ENCODE data around the gene NPPA.

Gene NPPA

GRCh38 chr1:11874624-11875023 lies 27.0 kb upstream of the NPPA start:
- no peak overlapping the region for H3K27ac ChIP-seq (ENCODE audit: insufficient read depth, low read length, poor library complexity, severe bottlenecking)
- no peaks in the 10 kb centered on the region for H3K9me3 ChIP-seq (ENCODE audit: control insufficient read depth, low read length)
- DNase-seq, result no peak
- H3K4me1 ChIP-seq (ENCODE audit: control insufficient read depth, insufficient read depth, low read length, poor library complexity, severe bottlenecking), result no peaks in the 10 kb centered on the region
- no peaks in the 10 kb centered on the region for H3K36me3 ChIP-seq (ENCODE audit: control insufficient read depth, insufficient read depth, low read length)
- no peaks in the 10 kb centered on the region for H3K27me3 ChIP-seq (replicated peaks; ENCODE audit: control insufficient read depth, insufficient read depth, low read length, poor library complexity, severe bottlenecking)
- H3K4me3 ChIP-seq (ENCODE audit: insufficient read depth, low read depth, low read length, poor library complexity, severe bottlenecking), result no peak overlapping the region

GRCh38 chr1:11874258-11874562 lies 26.6 kb upstream of the NPPA start:
- Histone ChIP-seq H3K4me3 (ENCODE audit: insufficient read depth, low read depth, low read length, poor library complexity, severe bottlenecking) (no peak overlapping the region), H3K27ac (ENCODE audit: insufficient read depth, low read length, poor library complexity, severe bottlenecking) (no peak overlapping the region), H3K27me3 (replicated peaks; ENCODE audit: control insufficient read depth, insufficient read depth, low read length, poor library complexity, severe bottlenecking) (no peaks in the 10 kb centered on the region), H3K4me1 (ENCODE audit: control insufficient read depth, insufficient read depth, low read length, poor library complexity, severe bottlenecking) (no peaks in the 10 kb centered on the region), H3K9me3 (ENCODE audit: control insufficient read depth, low read length) (no peaks in the 10 kb centered on the region), H3K36me3 (ENCODE audit: control insufficient read depth, insufficient read depth, low read length) (no peaks in the 10 kb centered on the region)
- no peak for DNase-seq

GRCh38 chr1:11873395-11874257 lies 26.0 kb upstream of the NPPA start:
- Histone ChIP-seq H3K4me1 (ENCODE audit: control insufficient read depth, insufficient read depth, low read length, poor library complexity, severe bottlenecking) (no peaks in the 10 kb centered on the region), H3K27me3 (replicated peaks; ENCODE audit: control insufficient read depth, insufficient read depth, low read length, poor library complexity, severe bottlenecking) (no peaks in the 10 kb centered on the region), H3K27ac (ENCODE audit: insufficient read depth, low read length, poor library complexity, severe bottlenecking) (no peak overlapping the region), H3K36me3 (ENCODE audit: control insufficient read depth, insufficient read depth, low read length) (no peaks in the 10 kb centered on the region), H3K4me3 (ENCODE audit: insufficient read depth, low read depth, low read length, poor library complexity, severe bottlenecking) (no peak overlapping the region), H3K9me3 (ENCODE audit: control insufficient read depth, low read length) (no peaks in the 10 kb centered on the region)
- DNase-seq, result no peak

- H3K4me3 ChIP-seq (ENCODE audit: insufficient read depth, low read depth, low read length, poor library complexity, severe bottlenecking), result no peak overlapping the region
Observed at GRCh38 chr1:11872545-11872944, 25.0 kb upstream of the NPPA start.

GRCh38 chr1:11869650-11870207 lies 22.1 kb upstream of the NPPA start:
- Histone ChIP-seq H3K9me3 (ENCODE audit: control insufficient read depth, low read length) (no peaks in the 10 kb centered on the region), H3K36me3 (ENCODE audit: control insufficient read depth, insufficient read depth, low read length) (no peaks in the 10 kb centered on the region), H3K27me3 (replicated peaks; ENCODE audit: control insufficient read depth, insufficient read depth, low read length, poor library complexity, severe bottlenecking) (no peaks in the 10 kb centered on the region), H3K4me1 (ENCODE audit: control insufficient read depth, insufficient read depth, low read length, poor library complexity, severe bottlenecking) (no peaks in the 10 kb centered on the region), H3K4me3 (ENCODE audit: insufficient read depth, low read depth, low read length, poor library complexity, severe bottlenecking) (no peak overlapping the region), H3K27ac (ENCODE audit: insufficient read depth, low read length, poor library complexity, severe bottlenecking) (no peak overlapping the region)
- DNase-seq, result no peak

More at GRCh38 chr1:11872545-11872944, 25.0 kb upstream of the NPPA start:
- H3K9me3 ChIP-seq (ENCODE audit: control insufficient read depth, low read length), result no peaks in the 10 kb centered on the region
- H3K27me3 ChIP-seq (replicated peaks; ENCODE audit: control insufficient read depth, insufficient read depth, low read length, poor library complexity, severe bottlenecking), result no peaks in the 10 kb centered on the region
- H3K36me3 ChIP-seq (ENCODE audit: control insufficient read depth, insufficient read depth, low read length), result no peaks in the 10 kb centered on the region
- no peak overlapping the region for H3K27ac ChIP-seq (ENCODE audit: insufficient read depth, low read length, poor library complexity, severe bottlenecking)
- H3K4me1 ChIP-seq (ENCODE audit: control insufficient read depth, insufficient read depth, low read length, poor library complexity, severe bottlenecking), result no peaks in the 10 kb centered on the region
- no peak for DNase-seq

GRCh38 chr1:11869104-11869503 lies 21.5 kb upstream of the NPPA start:
- no peak for DNase-seq
- Histone ChIP-seq H3K4me1 (ENCODE audit: control insufficient read depth, insufficient read depth, low read length, poor library complexity, severe bottlenecking) (no peaks in the 10 kb centered on the region), H3K27me3 (replicated peaks; ENCODE audit: control insufficient read depth, insufficient read depth, low read length, poor library complexity, severe bottlenecking) (no peaks in the 10 kb centered on the region), H3K36me3 (ENCODE audit: control insufficient read depth, insufficient read depth, low read length) (no peaks in the 10 kb centered on the region), H3K27ac (ENCODE audit: insufficient read depth, low read length, poor library complexity, severe bottlenecking) (no peak overlapping the region), H3K9me3 (ENCODE audit: control insufficient read depth, low read length) (no peaks in the 10 kb centered on the region), H3K4me3 (ENCODE audit: insufficient read depth, low read depth, low read length, poor library complexity, severe bottlenecking) (no peak overlapping the region)

- Histone ChIP-seq H3K9me3 (ENCODE audit: control insufficient read depth, low read length) (no peaks in the 10 kb centered on the region), H3K36me3 (ENCODE audit: control insufficient read depth, insufficient read depth, low read length) (no peaks in the 10 kb centered on the region), H3K4me1 (ENCODE audit: control insufficient read depth, insufficient read depth, low read length, poor library complexity, severe bottlenecking) (no peaks in the 10 kb centered on the region), H3K4me3 (ENCODE audit: insufficient read depth, low read depth, low read length, poor library complexity, severe bottlenecking) (no peak overlapping the region), H3K27ac (ENCODE audit: insufficient read depth, low read length, poor library complexity, severe bottlenecking) (no peak overlapping the region), H3K27me3 (replicated peaks; ENCODE audit: control insufficient read depth, insufficient read depth, low read length, poor library complexity, severe bottlenecking) (no peaks in the 10 kb centered on the region)
- no peak for DNase-seq
Observed at GRCh38 chr1:11868331-11868980, 20.9 kb upstream of the NPPA start.

GRCh38 chr1:11862890-11863289 lies 15.3 kb upstream of the NPPA start:
- Histone ChIP-seq H3K27ac (ENCODE audit: insufficient read depth, low read length, poor library complexity, severe bottlenecking) (no peak overlapping the region), H3K4me1 (ENCODE audit: control insufficient read depth, insufficient read depth, low read length, poor library complexity, severe bottlenecking) (no peaks in the 10 kb centered on the region), H3K27me3 (replicated peaks; ENCODE audit: control insufficient read depth, insufficient read depth, low read length, poor library complexity, severe bottlenecking) (peaks cover 27% of the 10 kb centered on the region), H3K9me3 (ENCODE audit: control insufficient read depth, low read length) (no peaks in the 10 kb centered on the region), H3K36me3 (ENCODE audit: control insufficient read depth, insufficient read depth, low read length) (no peaks in the 10 kb centered on the region), H3K4me3 (ENCODE audit: insufficient read depth, low read depth, low read length, poor library complexity, severe bottlenecking) (no peak overlapping the region)
- no peak for DNase-seq

GRCh38 chr1:11860587-11860986 lies 13.0 kb upstream of the NPPA start:
- no peak overlapping the region for H3K4me3 ChIP-seq (ENCODE audit: insufficient read depth, low read depth, low read length, poor library complexity, severe bottlenecking)
- H3K27me3 ChIP-seq (replicated peaks; ENCODE audit: control insufficient read depth, insufficient read depth, low read length, poor library complexity, severe bottlenecking), result peaks cover 30% of the 10 kb centered on the region
- no peaks in the 10 kb centered on the region for H3K36me3 ChIP-seq (ENCODE audit: control insufficient read depth, insufficient read depth, low read length)
- DNase-seq, result no peak
- H3K27ac ChIP-seq (ENCODE audit: insufficient read depth, low read length, poor library complexity, severe bottlenecking), result no peak overlapping the region
- H3K4me1 ChIP-seq (ENCODE audit: control insufficient read depth, insufficient read depth, low read length, poor library complexity, severe bottlenecking), result no peaks in the 10 kb centered on the region
- H3K9me3 ChIP-seq (ENCODE audit: control insufficient read depth, low read length), result no peaks in the 10 kb centered on the region

GRCh38 chr1:11860083-11860482 lies 12.5 kb upstream of the NPPA start:
- Histone ChIP-seq H3K9me3 (ENCODE audit: control insufficient read depth, low read length) (no peaks in the 10 kb centered on the region), H3K27ac (ENCODE audit: insufficient read depth, low read length, poor library complexity, severe bottlenecking) (no peak overlapping the region), H3K4me1 (ENCODE audit: control insufficient read depth, insufficient read depth, low read length, poor library complexity, severe bottlenecking) (no peaks in the 10 kb centered on the region), H3K36me3 (ENCODE audit: control insufficient read depth, insufficient read depth, low read length) (no peaks in the 10 kb centered on the region), H3K27me3 (replicated peaks; ENCODE audit: control insufficient read depth, insufficient read depth, low read length, poor library complexity, severe bottlenecking) (peaks cover 30% of the 10 kb centered on the region), H3K4me3 (ENCODE audit: insufficient read depth, low read depth, low read length, poor library complexity, severe bottlenecking) (no peak overlapping the region)
- DNase-seq, result no peak

All from effector memory CD4-positive, alpha-beta T cell (primary cell).